ENCODE measurements around the gene GPC6.

The GPC6 gene

DNA sequence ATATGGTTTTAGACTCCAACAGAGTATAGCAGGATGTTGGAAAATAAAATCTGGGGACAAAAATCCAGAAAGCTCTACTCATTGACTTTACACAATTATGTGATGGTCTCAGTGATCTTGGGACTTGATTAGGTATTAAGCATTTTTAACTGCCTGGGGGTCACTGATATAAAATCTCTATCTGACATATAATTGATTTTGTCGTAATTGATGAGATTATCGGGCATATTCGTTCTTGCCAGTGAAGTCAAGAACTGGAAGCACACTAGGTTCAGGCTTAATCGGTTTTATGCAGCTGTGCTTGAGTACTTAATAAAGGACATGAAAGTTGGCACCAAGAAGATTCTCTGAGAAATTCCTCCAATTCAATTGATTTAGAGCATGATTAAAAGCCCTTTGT lies 862.1 kb downstream of the GPC6 start:
- no peak overlapping the region for H3K4me3 ChIP-seq (ENCODE audit: low read length)
- no peak for TF ChIP-seq ZNF274 (IDR thresholded peaks at IDR 0.05; ENCODE audit: low read depth, low read length)

DNA sequence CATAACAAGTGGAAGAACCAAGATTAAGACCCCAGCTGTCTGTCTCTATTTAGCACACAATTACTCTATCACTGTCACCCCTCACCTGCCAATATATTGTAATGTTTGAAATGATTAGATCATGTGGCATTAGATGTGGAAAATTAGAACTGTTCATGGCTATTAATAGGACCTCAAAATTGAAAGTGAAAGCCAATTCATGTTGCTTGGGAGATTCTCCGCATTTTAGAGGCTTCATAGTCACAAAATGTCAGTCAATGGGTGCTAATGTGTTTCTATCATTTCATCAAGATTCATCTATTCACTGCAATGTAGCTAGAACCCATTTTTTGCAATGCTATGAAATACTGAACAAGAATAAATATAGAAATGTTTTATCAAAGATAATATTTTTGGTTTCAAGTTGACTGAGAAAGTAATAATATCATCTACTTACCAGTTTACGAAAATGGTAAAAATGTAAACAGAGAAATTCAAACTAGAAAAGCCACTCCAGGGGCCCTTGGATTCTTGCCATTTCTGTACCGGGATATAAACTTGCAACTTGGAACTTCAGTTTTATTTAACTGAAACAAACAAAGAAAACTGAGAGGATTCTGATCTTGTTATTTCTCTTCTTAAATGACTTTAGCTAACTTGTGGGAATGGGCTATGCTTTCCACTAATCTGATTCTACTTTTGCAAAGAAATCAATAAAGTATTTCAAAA lies 864.3 kb downstream of the GPC6 start:
- H3K4me3 ChIP-seq (ENCODE audit: low read length) = no peak overlapping the region
- TF ChIP-seq ZNF274 (IDR thresholded peaks at IDR 0.05; ENCODE audit: low read depth, low read length) = no peak

DNA sequence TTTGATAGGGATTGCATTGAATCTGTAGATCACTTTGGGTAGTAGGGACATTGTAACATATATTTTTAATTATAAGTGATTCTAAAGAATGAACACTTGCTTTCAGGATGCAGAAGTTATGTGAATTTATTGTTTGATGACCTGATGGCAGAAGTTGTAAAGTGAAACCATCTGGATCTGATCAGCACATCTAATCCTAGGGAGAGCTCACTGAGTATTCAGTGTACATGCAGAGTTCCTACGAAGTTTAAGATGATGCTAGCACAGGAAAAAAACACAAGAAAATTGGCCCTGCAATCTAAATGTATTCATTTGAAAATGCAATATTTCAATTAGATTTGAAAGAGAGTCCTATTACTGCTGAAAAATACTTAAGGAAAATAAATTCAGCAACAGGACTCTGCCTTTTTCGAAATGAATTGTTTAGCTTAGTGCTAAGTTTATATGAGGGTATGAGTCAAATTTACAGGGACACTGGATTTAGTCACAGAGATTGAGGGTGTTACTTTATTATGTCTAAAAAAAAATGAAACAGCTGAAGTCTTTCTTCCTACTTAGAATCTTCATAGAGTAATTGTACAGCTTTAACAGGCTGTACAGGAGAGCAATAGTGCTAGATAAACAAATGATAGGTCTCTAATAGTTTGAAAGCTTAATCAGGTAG lies 867.2 kb downstream of the GPC6 start:
- no peak overlapping the region for H3K4me3 ChIP-seq (ENCODE audit: low read length)
- TF ChIP-seq ZNF274 (IDR thresholded peaks at IDR 0.05; ENCODE audit: low read depth, low read length) = no peak

DNA sequence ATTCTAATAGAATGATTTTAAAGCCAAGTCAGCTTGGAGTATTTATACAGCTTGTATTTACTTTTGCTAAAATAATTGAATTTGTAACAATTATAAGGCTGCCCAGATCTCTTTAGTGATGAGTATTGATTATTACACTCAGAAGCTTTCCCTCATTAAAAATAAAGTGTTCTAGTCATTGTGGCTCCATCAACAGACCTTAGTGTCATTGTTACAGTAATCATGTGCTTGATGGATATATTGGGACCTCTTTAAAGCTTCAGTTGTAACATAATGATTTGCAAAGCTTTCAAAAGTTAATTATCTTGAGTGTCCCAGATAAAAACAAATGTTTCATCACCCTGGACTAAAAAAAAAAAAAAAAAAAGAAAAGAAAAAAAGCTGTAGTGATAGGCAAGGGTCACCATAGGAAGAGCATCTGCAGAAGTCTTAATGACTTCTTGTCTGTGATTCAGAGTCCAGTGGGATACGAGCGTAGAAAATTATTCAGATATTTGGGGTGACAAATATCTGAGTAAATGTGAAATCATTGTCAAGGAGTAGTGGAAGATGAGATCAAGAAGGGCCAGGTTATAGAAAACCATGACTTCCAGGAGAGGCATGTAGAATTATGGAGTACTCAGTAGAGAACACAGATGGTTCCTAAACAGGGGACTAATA lies 883.2 kb downstream of the GPC6 start:
- no peak overlapping the region for H3K4me3 ChIP-seq (ENCODE audit: low read length)
- TF ChIP-seq ZNF274 (IDR thresholded peaks at IDR 0.05; ENCODE audit: low read depth, low read length) = no peak

DNA sequence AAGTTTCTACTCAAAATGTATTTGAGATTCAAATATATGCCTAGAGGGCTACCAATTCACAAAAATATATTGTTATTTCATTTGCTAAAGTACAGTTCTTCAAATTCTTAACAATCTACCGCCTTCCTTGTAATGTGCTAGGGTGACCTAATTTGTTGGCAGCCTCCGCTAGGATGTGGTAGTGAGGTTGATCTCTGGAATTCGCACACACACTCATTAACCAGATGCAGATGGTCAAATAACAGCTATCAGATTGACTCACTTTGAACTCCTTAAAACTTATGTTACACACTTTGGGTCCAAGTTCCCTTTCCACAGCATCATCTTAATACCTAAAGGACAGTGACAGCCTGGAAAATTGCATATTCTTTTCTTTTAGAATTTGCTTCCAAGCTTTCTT lies 885.6 kb downstream of the GPC6 start:
- no peak for TF ChIP-seq ZNF274 (IDR thresholded peaks at IDR 0.05; ENCODE audit: low read depth, low read length)
- no peak overlapping the region for H3K4me3 ChIP-seq (ENCODE audit: low read length)

DNA sequence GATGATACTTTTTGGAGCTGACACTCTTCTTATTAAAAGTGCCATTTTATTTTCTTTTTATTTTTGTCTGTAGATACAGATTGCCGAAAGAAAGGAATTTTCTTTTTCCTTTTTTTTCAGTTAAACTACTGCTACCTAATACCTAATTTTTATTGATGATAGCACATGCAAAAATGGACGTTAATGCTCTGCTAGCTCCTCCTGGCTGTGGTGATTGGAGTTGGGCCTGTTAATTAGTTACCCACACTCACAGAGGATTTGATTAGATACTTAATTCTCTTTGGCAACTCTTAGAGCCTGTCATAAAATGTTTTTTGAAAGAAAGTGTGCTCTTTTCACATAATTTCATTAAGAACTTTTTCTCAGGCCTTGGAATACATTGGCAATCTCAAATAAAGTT lies 886.1 kb downstream of the GPC6 start:
- no peak for TF ChIP-seq ZNF274 (IDR thresholded peaks at IDR 0.05; ENCODE audit: low read depth, low read length)
- no peak overlapping the region for H3K4me3 ChIP-seq (ENCODE audit: low read length)

DNA sequence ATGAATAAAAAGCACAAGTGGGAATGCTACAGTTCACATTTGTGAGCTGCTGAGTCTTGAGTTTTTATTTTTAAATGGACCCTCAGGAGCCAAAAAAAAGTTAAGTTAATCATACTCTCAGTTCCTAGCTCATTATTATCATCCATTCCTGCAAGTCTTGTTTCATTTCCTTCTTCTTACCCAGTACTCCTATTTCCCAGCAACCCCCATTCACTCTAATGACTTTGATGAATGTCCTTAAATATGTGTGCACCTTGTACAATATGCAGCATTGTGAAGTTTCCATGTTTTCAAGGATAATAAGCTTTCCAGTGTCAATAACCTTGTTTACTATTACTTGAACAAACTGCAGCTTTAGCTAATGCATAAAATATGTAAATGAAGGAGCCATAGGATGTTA lies 886.6 kb downstream of the GPC6 start:
- TF ChIP-seq ZNF274 (IDR thresholded peaks at IDR 0.05; ENCODE audit: low read depth, low read length) = no peak

DNA sequence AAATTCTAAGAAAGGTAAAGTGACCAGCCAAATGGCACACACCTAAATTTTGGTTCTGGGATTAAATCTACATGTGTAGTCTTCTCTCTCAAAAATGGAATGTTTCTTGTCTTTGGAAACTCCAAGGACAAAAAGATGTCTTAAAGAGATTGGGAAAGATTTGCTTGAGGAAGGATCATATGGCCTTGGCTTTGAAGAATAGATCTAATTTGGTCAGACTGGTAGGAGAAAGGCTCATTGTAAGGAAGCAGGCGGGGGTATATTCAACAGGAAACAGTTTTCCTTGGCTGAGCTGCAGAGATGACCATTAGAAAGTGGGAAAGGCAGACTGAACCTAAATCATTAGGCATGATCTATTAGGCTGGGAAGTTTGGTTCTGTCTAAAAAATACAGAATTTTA lies 887.6 kb downstream of the GPC6 start:
- TF ChIP-seq ZNF274 (IDR thresholded peaks at IDR 0.05; ENCODE audit: low read depth, low read length) = no peak
- no peak overlapping the region for H3K4me3 ChIP-seq (ENCODE audit: low read length)

More for the DNA sequence above, 886.6 kb downstream of the GPC6 start:
- no peak overlapping the region for H3K4me3 ChIP-seq (ENCODE audit: low read length)

DNA sequence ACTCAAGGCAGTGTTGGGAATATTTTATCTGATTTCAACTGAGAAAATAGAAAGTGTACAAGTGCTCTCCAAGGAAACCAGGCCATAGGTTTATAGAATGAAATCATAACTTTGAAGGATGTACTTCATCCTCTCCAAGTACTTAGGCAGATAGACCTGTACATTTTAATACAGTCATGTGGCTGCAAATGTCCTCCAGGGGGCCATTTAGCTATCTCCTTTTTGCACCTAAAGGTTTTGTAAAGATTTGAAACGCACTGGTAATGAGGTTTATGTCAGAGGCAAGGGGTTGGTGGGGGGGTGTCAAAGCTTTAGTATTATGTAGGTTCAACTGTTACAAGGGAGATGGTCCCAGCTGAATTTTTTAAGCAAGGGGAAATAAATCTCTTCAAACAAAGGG lies 888.4 kb downstream of the GPC6 start:
- H3K4me3 ChIP-seq (ENCODE audit: low read length) = no peak overlapping the region
- no peak for TF ChIP-seq ZNF274 (IDR thresholded peaks at IDR 0.05; ENCODE audit: low read depth, low read length)

DNA sequence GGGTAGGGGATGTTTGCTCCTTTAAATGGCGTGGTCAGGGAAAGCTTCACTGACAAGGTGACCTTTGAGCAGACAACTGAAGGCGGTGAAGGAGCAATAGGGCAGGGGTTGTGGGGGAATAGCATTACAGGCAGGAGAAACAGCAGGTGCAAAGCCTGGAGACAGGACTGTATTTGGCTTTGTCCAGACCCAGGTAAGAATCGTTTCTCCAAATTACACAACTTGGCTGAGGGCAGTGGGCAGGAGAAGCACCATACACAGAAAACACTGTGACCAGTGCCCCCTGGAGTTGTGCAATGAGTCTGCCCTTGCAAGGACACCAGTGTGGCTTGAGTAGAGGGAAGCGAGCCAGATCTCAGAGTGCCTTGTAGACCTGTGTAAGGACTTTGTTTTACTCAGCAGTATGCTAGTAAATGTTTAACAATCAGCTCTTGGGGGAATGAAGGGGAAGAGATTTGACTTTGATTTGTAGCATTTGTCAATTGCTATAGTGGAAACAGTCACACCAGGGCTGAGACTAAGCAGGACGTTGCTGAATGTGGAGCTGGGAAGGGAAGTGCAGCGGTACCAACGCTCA lies 892.8 kb downstream of the GPC6 start:
- no peak for TF ChIP-seq ZNF274 (IDR thresholded peaks at IDR 0.05; ENCODE audit: low read depth, low read length)
- no peak overlapping the region for H3K4me3 ChIP-seq (ENCODE audit: low read length)

DNA sequence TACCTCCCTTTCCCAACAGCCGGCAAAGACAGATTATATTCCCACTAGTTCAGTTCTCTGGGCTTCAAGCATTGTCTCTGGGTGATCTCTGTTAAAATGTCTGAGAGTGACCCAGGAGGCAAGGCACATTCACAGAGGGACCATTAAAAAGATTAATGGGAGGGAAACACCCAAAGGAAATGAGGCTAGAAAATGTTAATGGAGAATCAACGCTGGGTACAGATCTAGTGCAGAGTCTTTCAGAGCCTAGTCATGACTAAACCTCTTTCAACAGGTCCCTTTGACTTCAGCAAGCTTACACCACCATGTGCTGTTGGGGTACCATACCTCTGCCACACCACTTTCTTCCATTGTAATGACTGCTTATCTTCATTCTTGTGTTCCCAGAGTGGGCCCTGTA lies 894.3 kb downstream of the GPC6 start:
- TF ChIP-seq ZNF274 (IDR thresholded peaks at IDR 0.05; ENCODE audit: low read depth, low read length) = no peak
- H3K4me3 ChIP-seq (ENCODE audit: low read length) = no peak overlapping the region

DNA sequence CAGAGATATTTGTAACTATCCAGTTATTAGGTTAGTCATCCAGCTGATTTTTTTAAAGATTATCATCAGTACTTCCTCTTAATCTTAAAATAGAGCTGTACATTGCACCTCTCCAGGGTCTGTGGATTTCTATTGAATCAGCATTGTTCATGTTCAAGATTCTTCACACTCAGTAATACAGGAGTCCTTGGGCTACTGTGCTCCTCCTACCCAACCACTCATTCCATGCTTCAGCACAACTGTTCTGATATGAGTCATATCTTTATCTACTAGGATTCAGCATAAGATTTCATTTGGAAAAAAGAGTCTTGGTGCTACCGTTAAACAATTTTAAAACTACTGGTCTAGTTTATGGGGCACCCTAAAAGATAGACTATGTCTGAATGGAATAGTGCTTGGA lies 895.1 kb downstream of the GPC6 start:
- TF ChIP-seq ZNF274 (IDR thresholded peaks at IDR 0.05; ENCODE audit: low read depth, low read length) = no peak
- no peak overlapping the region for H3K4me3 ChIP-seq (ENCODE audit: low read length)

DNA sequence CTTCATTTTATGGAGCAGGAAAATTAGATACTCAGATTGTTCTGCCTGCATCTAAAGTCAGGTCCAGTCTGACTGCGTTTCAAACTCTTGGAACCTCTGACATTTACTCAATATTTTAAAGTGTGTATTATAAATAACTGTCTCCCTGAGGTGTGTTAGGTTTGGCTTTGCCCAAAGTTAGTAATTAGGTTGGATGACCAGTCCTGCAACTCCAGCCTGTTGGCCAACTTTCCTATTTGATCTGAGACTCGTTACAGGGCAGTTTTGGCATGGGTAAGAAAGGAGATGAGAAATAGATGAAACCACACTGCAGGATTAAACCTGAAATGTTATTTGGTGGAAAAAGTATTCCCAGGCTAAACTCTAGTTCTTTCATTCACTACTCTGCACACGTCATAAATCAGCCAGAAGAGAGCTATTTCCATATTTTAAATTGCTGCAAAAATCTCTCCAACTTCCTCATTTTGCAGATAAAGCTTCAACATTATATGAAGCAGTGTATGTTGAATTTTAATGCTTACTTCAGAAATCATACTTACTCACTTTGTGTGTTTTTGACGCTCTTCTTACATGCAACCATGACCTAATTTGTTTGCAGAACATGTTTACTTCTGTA lies 895.8 kb downstream of the GPC6 start:
- no peak overlapping the region for H3K4me3 ChIP-seq (ENCODE audit: low read length)
- TF ChIP-seq ZNF274 (IDR thresholded peaks at IDR 0.05; ENCODE audit: low read depth, low read length) = no peak

DNA sequence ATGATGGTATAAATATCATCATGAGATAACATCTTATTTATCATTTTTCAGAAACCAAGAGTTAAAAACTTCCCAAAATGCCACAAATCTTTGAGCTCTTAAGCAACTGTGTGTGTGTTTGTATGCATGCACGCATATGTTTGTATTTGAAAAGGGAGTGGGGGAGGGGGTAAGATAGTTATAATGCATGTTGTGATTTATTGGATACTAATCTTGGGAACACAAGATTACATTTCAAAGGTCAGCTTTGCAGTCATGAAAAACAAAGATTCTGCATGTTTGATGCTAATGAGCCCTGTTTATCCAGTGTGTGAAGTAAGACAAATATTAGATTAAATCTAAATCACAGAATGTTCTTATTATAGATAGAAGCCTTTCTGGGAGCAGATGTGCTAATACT lies 897.0 kb downstream of the GPC6 start:
- no peak overlapping the region for H3K4me3 ChIP-seq (ENCODE audit: low read length)
- TF ChIP-seq ZNF274 (IDR thresholded peaks at IDR 0.05; ENCODE audit: low read depth, low read length) = no peak

Data from GM08714 (cell line).